Fibroblast of peridontal ligament (primary cell): Measurements from ENCODE around the gene ARFGEF2.
"Not testable (repeated sequence)": the region's sequence is repeated elsewhere in the genome, so short reads cannot be mapped to it uniquely, and the experiment has no call there.

ENCODE experiments used
- DNase-seq: peaks from one replicate; pipeline ENCODE4 v3.0.0-alpha.2; 2010; ENCODE audit errors: extremely low read depth

The ARFGEF2 gene

DNA sequence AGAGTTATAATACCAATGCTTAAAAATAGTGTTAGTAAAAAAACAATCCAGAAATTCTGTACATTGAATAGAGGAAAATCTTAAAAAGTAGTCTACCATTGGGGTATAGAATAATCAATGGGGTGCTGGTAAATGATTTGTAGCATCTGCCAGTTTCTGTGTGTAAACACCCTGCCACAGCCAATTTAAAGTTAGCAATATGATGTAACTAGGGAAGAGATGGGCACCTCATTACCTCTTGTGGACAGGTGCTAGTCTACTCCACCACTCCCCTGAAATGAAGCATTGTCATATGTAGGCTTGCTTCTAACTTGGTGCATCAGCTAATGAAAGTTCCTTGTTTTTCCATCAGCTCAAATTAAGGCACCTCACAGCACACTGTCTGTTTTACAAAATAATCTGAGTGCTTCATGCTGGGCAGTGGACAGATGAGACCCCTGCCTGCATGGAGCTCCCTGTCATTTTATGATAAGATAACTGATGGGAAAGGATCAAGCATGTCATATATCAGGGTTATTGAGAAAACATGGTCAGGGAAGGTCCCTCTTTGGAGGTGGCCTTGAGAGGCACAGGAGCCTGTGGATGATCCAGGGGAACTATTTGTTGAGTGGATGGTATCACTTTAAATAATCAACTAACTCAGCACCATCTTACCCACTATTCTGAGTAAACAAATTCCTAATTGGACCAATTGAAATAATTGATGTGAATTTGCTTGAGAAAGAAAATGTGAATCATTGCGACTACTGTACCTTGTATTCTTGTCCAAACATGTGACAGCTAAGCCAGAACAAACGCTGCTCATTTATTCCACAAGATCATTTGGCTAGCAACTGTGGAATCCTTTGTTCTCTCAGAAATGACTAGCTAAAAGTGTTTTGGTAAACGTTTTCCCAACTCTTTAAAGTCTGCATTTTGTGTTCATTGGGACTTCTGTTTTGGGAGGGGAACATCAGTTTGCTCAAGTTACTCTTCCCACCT is 78.7 kb downstream of the ARFGEF2 start:
- DNase-seq: no peak

DNA sequence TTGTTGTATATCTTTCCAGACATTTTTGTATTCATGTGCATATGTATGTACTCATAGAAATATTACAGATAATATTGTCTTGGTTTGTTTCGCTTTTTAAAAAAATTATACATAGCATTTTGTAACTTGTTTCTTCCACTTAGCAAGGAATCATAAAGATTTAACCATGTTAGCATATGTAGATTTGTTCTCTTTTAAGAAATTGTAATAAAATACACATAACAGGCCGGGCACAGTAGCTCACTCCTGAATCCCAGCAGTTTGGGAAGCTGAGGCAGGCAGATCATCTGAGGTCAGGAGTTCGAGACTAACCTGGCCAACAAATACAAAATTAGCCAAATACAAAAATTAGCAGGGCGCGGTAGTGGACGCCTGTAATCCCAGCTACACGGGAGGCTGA is 80.2 kb downstream of the ARFGEF2 start:
- DNase-seq: no peak

DNA sequence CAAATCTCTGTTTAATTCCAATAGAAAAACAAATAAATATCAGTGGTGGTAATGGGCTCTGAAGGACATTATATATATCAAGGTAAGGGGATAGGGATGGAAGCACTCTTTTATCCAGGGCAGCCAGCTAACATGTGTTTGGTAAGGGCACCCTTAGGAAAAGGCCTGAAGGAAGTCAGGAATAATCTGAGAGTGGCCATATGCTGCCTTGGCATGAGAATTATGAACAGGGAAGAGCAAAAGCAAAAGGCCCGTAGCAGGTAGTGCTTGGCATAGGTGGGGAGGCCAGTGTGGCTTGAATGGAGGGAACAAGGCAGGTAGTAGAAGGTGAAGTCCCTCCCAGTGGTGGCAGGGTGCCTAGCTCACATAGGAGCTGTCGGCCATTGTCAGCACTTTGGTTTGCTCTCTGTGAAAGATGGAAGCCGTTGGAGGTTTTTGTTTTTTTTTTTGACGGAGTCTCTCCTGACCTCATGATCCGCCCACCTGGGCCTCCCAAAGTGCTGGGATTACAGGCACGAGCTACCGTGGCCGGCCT is 85.0 kb downstream of the ARFGEF2 start:
- no peak for DNase-seq

DNA sequence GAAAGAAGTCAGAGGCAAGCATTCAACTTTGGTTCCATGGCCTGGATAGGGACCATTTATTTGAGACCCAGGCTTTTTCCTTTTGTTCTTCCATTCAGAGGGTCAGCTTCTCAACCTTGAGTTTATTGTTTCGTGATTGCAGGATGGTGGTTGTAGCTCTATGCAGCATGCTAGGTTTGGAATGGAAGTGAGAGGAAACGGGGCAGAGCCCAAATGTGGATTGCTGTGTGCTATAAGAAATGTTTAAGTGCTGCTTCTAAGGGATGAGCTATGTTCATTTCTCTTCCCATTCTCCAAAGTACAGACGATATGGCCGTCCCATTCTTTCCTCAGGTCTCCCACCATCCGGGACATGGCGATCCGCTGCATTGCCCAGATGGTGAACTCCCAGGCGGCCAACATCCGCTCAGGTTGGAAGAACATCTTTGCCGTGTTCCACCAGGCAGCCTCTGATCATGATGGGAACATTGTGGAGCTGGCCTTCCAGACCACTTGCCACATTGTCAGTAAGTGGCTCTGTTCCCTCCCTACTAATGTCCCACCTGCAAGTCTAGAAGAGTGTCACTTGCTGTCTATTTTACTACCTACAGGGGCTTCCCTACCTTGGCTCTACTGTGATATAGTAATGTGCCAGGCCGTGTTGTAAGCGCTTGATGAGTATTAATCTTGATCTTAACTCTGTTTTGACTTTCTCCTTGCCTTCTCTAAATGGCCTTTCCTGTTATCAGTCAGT is 88.6 kb downstream of the ARFGEF2 start:
- no peak for DNase-seq

DNA sequence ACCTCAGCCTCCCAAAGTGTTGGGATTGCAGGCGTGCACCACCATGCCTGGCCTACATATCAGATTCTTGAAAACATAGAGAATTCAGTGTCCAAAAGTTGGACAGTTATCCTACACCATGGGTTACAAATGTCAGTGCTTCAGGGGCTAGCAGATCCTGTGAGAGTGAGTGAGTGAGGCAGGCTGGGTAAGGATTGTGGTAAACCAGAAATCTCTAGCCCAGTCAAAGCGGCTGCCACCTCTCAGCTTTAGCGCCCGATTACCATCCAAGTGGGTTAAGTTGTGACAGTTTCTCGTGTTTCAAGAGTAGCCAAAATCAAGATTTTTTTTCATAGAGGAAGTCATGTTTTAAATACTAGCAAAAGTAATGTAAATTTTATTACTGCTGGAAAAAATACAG is 102.7 kb downstream of the ARFGEF2 start:
- no peak for DNase-seq

DNA sequence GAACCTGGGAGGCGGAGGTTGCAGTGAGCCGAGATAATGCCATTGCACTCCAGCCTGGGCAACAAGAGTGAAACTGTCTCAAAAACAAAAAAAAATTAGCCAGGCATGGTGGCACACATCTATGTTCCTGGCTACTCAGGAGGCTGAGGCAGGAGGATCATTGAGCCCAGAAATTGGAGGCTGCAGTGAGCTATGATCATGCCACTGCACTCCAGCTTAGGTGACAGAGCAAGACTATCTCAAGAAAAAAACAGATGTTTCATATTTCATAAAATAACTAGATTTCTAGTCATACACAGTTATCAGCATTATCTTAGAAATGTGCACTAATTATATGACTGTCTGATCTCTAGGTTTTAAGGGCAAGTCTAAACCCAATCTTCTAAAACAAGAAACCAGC is 106.7 kb downstream of the ARFGEF2 start:
- DNase-seq: not testable (repeated sequence)

DNA sequence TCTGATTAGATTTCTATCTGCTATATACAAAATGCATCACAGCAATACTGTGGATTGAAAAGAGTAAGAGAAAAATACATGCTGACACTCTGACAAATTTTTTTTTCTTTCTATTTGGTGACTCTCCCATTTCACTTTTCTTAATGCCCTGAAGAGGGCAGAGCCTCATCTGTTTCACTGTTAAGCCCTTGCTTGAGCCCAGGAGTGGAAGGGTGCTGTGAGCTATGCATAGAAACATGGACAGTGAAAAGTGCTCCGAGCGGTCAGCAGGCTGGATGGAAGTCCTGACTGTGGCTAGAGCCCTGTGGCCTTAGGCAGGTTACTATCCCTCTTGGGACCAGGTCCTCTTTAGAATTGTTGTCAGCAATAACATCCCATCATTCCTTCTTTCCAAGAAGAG is 107.2 kb downstream of the ARFGEF2 start:
- peak; percentile 15 for DNase-seq

DNA sequence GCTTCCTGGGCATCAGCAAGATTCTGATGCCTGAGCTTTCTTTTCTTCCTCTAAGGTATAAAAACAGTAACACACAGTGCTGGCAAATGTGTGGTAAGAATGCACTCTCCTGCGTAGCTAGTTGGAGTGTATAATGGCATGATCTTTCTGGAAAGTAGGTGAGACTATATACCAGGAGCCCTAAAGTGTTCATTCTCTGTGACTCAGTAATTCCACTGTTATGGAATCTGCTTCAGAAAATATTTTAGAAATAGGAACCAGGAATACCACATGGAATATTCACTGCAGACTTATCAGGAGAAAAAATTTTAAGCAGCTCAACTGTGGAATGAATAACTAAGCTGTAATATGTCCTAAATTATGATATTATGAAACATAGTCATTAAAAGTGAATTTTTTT is 107.7 kb downstream of the ARFGEF2 start:
- no peak for DNase-seq

DNA sequence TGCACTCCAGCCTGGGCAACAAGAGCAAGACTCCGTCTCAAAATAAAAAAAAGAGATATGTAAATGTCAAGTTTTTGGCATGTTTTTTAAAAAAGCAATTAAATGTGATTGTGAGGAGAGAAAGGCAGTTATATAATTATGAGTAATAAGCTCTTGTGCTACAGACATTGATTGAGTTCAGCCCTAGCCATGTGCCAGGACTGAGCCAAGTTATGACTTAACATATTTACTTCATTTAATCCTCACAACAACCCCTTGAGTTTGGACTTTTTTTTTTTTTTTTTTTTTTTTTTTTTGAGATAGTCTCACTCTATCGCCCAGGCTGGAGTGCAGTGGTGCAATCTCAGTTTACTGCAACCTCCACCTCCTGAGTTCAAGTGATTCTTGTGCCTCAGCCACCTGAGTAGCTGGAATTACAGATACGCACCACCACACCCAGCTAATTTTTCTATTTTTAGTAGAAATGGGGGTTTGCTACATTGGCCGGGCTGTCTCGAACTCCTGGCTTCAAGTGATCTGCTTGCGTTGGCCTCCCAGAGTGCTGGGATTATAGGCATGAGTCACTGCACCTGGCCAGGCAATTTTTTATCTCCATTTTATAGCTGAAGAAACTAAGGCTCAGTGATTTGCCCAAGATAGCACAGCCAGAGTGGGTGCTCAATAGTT is 109.6 kb downstream of the ARFGEF2 start:
- DNase-seq: no peak

DNA sequence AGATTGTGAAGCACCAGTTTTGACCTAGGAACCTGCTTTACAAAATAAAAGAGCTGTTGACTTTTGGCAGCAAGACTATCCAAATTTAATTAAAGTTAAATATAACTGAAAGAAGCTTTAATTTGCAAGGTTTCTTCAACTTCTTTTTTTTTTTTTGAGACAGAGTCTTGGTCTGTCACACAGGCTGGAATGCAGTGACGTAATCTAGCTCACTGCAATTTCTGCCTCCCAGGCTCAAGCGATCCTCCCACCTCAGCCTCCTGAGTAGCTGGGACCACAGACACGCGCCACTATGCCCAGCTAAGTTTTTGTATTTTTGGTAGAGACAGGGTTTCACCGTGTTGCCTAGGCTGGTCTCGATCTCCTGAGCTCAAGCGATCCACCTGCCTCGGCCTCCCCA is 110.9 kb downstream of the ARFGEF2 start:
- DNase-seq: no peak

DNA sequence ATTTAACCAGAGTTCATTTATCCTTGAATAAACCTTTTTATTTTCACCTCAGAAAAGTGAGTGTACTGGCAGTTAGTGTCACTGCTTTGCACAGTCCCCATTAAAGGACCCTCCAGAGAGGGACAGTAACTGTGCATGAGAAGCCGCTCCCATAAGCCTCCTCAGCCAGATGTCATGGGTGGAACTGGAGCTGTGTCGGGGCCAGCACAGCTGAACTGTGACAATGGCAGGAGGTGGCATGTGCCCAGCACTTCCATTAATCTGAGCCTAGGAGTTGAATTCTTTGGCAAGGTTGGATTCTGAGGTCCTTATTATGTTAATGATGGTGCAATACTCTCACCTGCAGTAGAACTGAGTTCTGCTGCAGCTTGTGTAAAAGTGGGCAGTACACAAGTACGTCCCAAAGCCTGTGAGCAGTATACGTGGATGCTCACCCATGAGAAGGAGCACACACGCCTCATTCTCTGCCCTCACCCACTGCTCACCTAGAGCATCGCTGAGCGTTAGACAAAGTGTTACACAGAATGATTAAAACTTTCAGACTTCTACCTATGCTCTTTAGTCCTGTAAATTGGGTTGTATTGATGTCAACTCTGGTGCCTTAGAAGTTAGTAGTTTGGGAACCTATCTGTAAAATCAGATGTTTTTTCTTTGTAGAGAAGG is 112.7 kb downstream of the ARFGEF2 start:
- DNase-seq: no peak

DNA sequence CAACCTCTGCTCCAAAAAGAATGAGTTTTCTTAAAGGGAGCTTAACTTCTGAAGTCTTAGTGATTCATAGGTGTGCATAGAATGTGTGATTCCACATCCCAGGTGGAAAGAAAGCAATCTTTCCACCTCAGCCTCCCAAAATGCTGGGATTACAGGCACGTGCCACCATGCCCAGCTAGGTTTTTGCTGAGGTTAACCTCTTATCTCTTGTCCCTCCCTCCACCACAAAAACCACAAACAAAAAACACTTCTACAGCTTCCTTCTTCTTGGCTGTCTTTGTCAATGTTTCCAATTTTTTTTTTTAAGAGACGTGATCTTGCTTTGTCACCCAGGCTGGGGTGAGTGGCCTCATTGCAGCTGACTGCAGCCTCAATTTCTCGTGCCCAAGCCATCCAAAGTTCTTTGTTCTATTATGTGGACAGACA is 116.5 kb downstream of the ARFGEF2 start:
- no peak for DNase-seq

DNA sequence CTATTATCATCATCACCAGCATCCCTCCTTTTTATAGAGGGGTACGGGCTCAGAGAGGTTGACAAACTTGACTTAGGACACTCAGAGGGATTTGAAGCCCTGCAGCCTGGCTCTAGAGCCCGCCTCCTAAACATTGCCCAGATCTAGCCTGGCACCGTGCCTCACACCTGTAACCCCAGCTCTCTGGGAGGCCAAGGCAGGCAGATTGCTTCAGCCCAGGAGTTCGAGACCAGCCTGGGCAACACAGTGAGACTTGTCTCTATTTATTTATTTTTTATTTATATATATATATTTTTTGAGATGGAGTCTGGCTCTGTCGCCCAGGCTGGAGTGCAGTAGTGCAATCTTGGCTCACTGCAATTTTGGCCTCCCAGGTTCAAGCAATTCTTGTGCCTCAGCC is 118.3 kb downstream of the ARFGEF2 start:
- no peak for DNase-seq

DNA sequence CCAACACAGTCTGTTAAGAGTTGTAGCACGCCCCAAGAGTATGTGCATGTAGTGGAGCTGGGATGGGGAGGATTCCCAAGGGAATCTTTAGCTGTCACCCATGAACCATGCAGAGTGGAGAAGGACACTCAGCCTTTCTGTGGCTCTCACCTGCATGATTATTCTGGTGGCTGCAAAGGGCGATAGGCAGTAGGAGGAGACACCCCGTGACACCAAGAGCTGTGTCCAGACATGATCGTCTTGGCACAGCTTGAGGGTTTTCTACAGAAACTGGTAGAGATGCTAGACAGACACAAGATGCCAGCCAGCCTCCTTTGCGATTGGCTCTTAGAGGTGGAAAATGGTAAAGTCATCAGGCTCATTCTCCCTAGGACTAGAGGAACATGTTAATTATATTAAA is 121.5 kb downstream of the ARFGEF2 start:
- no peak for DNase-seq

DNA sequence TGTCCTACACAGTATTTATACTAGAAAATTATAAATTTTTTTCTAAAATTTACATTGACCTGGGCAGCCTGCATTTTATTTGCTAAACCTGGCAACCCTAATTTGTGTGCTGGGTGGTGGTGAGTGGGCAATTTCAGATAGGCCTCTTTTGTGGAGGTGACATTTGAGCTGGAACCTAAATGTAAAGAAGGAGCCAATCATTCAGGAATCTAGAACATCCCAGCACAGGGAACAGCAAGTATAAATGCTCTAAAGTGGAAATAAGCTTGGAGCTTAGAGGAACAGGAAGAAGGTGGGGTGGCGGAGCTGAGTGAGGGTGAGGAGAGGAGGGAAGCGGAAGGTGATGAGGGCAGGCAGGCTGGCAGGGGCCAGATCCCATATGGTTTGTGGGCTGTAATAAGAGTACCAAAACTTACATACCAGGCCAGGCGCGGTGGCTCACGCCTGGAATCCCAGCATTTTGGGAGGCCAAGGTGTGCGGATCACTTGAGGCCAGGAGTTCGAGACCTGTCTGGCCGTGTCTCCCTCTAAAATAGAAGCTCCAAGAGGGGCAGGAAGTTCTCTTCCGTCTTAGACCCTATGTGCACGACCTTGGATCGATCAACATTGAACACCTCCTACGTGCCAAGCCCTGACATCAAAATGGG is 124.1 kb downstream of the ARFGEF2 start:
- DNase-seq: no peak

DNA sequence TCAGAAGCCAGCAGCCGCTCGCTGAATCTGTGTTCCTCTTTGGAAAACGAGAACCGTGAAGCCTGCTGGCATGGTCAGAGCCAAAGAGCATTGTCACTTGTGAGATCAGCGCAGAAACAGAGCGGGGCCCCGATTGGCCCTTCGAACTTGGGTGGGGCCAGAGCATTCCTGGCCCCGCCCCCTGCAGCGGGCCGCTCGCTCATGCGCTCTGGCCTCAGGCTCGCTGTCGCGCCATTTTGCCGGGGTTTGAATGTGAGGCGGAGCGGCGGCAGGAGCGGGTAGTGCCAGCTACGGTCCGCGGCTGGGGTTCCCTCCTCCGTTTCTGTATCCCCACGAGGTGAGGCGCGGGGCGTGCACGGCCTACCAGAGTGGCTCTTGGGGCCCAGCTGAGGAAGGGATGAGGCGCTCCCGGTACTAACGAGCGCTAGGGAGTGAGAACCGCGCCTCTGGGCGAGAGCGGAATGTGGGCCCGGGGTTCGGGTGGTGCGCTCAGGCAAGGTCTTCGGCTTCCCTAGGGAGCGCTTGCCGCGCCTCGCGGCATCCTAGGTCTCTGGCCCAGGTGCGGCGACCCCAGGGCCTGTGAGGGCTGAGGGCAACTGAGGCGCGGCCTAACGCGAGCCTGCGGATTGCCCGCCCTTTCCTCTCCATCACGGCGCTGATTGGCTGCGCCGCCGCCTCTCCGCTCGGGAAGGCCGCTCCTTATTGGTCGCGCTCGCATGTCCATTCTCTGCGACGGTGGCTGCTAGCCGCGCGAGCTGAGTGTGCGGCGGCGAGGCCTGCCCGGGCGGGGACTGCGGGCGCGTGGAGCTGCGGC is 124.8 kb downstream of the ARFGEF2 start, which contains the start of gene CSE1L:
Gene CSE1L (plus strand): TSS at position 226 of the 814 bp plus-strand sequence. CDS start 12,152 bp downstream, outside the sequence.
- peak; percentile 95 for DNase-seq

DNA sequence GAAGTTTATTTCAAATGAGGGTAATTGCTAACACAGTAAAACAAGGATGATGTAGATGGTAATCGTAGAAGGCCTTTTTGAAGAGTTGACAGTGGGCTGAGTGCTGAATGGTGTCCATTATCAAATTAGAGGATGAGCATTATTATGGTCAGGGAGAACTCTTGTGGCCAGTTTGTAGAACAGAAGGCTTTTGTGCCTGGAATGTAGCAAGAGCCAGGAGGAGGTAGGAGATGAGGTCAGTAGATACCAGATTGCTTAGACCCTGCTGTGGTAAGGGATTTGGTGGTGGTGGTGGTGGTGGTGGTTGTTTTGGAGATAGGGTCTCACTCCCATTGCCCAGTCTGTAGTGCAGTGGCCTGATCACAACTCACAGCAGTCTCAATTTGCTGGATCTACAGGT is 130.8 kb downstream of the ARFGEF2 start:
- DNase-seq: peak; percentile 10

DNA sequence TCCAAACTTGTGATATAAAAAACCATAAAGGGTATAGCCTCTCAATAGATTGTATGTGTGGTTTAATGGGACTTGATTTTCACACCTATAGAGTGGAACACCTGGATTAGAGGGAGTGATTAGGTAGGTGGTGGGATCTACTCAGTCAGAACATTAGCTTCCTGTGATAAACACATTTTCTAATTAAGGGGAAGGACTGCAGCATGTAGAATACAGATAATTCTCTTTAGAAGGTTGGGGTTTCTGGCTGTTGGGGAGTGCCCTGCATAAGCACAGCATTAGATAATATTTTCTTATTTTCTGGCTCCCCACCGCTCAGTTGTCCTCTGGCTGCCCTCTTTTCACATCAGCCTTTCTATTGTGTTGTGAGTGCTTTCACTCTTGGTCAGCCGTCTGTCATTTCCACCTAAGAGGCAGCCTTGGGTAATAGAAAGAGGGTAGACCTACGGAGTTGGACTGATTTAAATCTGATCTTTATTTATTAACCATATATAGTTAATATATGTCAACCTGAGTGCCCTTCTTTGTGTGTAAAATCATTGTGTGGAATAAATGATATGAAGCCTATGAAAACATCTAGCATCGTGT is 132.6 kb downstream of the ARFGEF2 start:
- DNase-seq: no peak

DNA sequence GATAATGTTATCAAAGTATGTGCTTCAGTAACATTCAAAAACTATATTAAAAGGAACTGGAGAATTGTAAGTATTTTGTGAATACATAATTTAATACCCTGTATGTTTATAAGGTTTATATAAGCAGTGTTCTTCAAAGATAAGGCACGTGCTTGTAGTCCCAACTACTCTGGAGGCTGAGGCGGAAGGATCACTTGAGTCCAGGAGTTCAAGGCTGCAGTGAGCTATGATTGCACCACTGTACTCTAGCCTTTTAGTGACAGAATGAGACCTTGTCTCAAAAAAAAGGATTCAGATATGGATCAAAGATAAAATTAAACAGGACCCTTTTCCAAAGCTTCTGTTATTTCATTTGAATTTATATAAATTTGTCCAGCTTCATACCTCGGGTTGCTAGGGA is 141.8 kb downstream of the ARFGEF2 start:
- no peak for DNase-seq

DNA sequence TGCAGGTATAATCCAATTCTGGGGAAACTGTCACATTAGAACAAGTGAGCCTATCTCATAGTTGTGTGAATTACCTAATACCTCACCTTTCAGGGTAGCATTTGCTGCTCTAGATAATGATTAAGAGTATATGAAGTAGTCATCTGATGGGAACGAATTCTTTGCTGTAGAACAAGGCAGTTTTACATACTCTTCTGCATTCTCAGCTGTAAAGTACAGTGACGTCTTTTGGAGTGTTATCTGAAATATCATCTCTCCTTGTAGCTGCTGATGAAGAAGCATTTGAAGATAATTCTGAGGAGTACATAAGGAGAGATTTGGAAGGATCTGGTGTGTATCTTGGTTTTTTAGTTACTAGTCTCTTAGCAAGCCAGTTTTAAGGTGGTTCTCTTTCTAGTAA is 153.0 kb downstream of the ARFGEF2 start:
- DNase-seq: no peak
